Sciatic nerve (tissue), 2 donors: Measurements from ENCODE around the gene ZP2. TPM values are rescaled to one million over a fixed set of nuclear protein-coding genes. Genes with fewer than 3 reads are reported as not detected.
"Not testable (repeated sequence)": the region's sequence is repeated elsewhere in the genome, so short reads cannot be mapped to it uniquely, and the experiment has no call there.

Experiments
- ATAC-seq: fragments of 200-7000 bp; cut with Tn5 transposase; one replicate; pipeline ENCODE4 v1.9.1; 2020; ENCODE audit warnings: mild to moderate bottlenecking, moderate library complexity
- DNase-seq: peaks from one replicate; pipeline ENCODE4 v3.0.0-alpha.2; 2020; ENCODE audit warnings: low spot score
- intact Hi-C: fragments of 100-400 bp; cut with DNase I; formaldehyde crosslinking; loops from one replicate; pipeline ENCODE4 v1.14.2; 2022
- total RNA-seq: library from RNA; stranded (reverse); fragmentation: NEBNext Ultra II Directional; extraction: Animal tissue kit (Norgen Biotek cat#: 25700); gene quantifications from one replicate; pipeline ENCODE4 v1.2.1, GENCODE V29; 2021
- donor health status: DM: no; HTN: no; CAD: no.
- donor health status: DM: no; HTN: no; CAD: no.

Gene ZP2
- total RNA-seq: not detected

DNA sequence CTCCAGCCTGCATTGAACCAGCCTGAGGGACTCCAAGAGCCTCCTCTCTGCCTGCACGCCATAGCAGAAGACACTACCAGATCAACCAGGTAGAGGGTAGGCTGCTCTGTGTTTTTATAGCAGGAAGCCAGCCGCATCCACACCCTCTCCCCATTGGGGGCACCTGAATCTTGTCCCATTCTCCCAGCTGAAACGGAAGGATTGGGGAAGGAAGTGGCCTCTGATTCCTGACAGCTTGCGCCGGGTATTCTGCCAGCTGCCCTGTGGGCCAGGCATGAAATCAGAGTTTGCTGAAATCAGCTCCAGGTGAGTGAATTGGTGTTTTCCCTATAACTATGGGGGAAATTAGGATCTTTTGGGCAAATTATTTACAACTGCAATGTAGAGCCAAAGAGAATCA, at the start of gene ZP2:
TSS of gene ZP2 (minus strand) at position 89 of the 400 bp plus-strand sequence. CDS start at position 62, 27 bp downstream.
- ATAC-seq: no peak
- no peak for DNase-seq
- intact Hi-C loops: no loop called here

GRCh38 chr16:21257284-21257683, 45.9 kb upstream of the ZP2 start:
- intact Hi-C loops: no loop called here
- ATAC-seq (no peak), DNase-seq (no peak)

DNA sequence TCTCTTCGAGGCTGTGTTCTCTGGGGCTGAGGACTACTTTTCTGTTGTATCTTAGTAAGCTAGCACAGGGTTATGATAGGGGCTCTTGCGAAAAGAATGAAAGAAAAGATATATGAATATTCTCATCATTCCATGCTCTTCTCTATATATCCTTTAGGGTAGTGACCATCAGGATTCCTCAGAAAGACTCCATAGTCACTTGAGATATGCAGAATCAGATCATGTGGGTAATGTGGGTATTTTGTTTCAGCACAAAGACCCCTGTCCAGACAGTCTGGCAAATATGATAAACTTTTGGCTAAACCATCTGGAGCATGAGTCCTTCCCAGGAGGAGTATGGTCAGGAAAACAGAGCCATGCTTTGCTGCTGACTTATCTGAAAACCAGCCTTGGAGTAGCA, 45.3 kb upstream of the ZP2 start:
- DNase-seq (no peak), ATAC-seq (no peak)
- intact Hi-C loops: no loop called here

DNA sequence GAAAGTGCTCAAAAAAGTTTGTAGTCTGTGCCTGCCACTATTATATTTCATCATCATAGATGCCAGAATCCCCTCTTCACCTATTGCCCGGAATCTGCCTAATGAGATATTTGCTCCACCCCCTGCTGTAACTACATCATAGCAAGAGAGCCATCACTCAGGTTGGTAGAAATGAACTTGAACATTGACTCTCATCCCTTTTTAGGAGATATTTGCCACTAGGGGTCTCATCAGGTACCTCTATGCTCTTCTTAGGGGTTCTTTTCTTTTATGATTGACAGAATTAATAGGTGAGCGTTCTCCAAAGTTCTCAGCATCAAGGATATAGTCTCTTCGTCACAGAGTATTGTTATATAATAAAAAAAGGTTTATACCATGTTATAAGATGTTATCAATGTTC, 42.1 kb upstream of the ZP2 start:
- DNase-seq (no peak), ATAC-seq (no peak)
- intact Hi-C loops: no loop called here

GRCh38 chr16:21250072-21250923, 38.9 kb upstream of the ZP2 start:
- no peak for ATAC-seq
- intact Hi-C loops: no loop called here
- no peak for DNase-seq

DNA sequence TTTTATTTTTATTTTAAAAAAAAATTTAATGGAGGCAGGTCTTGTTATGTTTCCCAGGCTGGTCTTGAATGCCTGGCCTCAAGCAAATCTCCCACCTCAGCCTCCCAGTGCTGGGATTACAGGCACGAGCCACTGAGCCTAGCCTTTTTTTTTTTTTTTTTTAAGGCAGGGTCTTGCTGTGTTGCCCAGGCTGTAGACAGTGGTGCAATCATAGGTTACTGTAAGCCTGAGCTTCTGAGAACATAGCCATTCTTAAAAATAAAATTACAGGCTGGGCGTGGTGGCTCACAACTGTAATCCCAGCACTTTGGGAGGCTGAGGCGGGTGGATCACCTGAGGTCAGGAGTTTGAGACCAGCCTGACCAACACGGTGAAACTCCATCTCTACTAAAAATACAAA, 36.8 kb upstream of the ZP2 start:
- ATAC-seq, DNase-seq, intact Hi-C loops: not testable (repeated sequence)

DNA sequence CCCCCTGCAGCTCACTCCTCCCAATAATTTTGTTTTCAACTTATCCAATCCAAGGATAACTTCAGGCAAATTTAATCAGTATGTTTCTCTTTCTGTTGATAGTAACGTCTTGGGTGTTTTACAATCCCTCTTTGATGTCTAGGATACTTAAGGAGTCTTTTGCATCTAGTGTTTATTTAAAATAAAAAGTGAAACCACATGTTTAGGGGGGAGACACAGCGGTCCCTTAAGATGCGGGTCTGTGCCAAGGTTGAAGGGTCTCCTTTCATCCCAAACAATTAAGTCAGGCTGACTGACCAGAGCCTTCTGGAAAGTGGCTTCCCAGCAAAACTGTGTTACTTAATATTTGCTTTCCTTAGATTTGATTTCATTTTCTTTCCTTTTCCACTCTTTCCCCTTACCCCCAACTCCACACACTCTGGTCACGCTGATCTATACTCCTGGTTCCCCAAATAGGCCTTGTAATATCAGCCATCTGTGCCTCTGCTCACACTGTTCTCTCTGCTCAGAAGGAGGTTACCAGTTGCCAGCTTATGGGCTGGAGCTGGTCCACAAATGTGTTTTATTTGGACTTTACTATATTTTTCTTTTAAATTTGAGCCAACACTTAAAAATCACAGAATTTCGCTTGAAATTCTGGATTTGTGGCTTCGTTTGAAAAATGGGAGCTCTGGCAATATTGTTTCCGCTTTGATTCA, 33.3 kb upstream of the ZP2 start:
- ATAC-seq (no peak), DNase-seq (no peak)
- intact Hi-C loops: no loop called here

DNA sequence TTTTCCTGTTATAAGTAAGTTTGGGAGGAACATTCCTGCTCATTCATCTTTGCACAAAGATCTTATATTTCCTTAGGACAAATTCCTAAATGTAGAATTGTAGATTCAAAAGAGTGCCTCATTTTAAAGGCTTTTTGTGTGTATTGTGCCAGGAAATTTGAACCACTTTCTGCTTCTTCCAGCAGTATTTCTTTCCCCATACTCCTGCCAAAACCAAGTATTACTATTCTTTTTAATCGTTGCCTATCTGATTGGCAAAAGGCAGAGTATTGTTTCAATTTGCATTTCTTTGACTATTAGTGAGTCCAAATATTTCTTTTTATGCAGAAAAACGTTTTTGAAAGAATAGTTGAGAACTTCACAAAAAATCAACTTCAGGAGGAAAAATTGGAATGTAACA, 31.4 kb upstream of the ZP2 start:
- ATAC-seq (no peak), DNase-seq (no peak)
- intact Hi-C loops: no loop called here

DNA sequence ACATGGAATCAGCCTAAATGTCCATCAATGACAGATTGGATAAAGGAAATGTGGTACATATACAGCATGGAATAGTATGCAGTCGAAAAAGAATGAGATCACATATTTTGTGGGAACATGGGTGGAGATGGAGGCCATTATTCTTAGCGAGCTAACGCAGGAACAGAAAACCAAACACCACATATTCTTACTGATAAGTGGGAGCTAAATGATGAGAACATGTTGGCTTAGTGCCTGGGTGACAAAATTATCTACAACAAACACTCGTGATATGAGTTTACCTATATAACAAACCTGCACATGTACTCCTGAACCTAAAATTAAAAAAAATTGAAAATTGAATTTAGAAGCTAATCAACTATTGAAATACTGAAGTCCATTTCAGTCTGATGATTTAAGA, 28.3 kb upstream of the ZP2 start:
- ATAC-seq (no peak), DNase-seq (no peak)
- intact Hi-C loops: no loop called here

- intact Hi-C loops: no loop called here
- ATAC-seq (no peak), DNase-seq (no peak)
These were observed 25.5 kb upstream of the ZP2 start for GRCh38 chr16:21236831-21237230.

- intact Hi-C loops: no loop called here
- ATAC-seq: no peak
These were observed 23.8 kb upstream of the ZP2 start for GRCh38 chr16:21235199-21235585.

DNA sequence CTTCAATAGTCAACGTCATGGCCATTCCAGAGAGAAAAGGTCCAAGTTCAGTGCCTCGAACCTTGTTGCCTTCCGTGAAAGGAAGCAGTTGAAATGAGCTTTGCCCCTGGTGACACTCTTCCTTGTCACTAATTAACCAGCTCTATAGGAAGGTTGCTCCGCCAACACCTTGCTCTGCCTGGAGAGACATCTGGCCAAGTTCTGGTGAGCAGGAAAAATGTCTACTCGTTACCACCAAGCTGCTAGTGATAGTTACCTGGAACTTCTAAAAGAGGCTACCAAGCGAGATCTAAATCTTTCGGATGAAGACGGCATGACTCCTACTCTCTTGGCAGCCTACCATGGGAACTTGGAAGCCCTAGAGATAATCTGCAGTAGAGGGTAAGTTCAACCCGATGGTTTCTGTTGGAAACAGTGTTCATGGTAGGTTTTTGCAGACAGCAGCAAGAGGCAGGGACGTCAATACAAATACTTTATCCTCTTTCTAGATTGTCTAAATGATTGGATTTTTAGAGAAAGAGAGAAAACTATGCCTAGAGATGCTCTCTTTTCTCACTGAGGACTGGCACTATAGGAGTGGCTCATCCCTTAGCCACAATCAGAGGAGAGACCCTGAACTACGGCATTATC, 22.3 kb upstream of the ZP2 start, which contains the start of gene ANKS4B:
TSS of gene ANKS4B (plus strand) at position 179 of the 630 bp plus-strand sequence. CDS start at position 218, 39 bp downstream.
- ATAC-seq: no peak
- intact Hi-C loops: no loop called here
- no peak for DNase-seq

More at GRCh38 chr16:21235199-21235585, 23.8 kb upstream of the ZP2 start:
- no peak for DNase-seq

GRCh38 chr16:21233045-21233520, 21.7 kb upstream of the ZP2 start:
- intact Hi-C loops: no loop called here
- no peak for ATAC-seq

GRCh38 chr16:21228361-21228872, 17.0 kb upstream of the ZP2 start:
- intact Hi-C loops: no loop called here
- ATAC-seq (no peak), DNase-seq (no peak)

More at GRCh38 chr16:21233045-21233520, 21.7 kb upstream of the ZP2 start:
- no peak for DNase-seq

- ATAC-seq: no peak
These were observed 16.5 kb upstream of the ZP2 start for GRCh38 chr16:21227866-21228265.

GRCh38 chr16:21226749-21227148, 15.4 kb upstream of the ZP2 start:
- intact Hi-C loops: no loop called here
- ATAC-seq: no peak
- no peak for DNase-seq

More at GRCh38 chr16:21227866-21228265, 16.5 kb upstream of the ZP2 start:
- DNase-seq: no peak
- intact Hi-C loops: no loop called here

- intact Hi-C loops: no loop called here
- ATAC-seq: no peak
These were observed 13.4 kb upstream of the ZP2 start for GRCh38 chr16:21224800-21225199.

DNA sequence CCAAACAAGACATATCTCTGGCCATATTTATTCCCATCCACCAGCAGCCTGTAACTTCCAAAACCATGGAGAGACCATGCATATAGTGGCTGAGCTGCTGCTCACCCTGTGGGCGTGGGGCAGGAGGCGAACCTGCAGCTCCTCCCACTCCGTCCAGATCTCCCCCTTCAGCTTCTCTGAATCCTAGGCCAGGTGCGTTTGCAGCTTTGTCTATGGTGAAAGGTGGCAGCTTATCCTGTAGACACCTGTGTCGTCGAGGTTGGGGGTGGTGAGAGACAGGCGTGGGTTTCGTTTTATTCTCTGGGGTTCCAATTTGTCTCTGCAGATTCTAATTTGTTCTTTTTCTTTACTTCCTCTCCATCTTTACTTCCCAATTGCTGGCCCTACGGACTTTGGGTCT, 12.4 kb upstream of the ZP2 start:
- DNase-seq (no peak), ATAC-seq (no peak)
- intact Hi-C loops: no loop called here

More at GRCh38 chr16:21224800-21225199, 13.4 kb upstream of the ZP2 start:
- no peak for DNase-seq
